HG02763 (cell line): ENCODE measurements around the gene SGPP2.
"Not testable (repeated sequence)": the region's sequence is repeated elsewhere in the genome, so short reads cannot be mapped to it uniquely, and the experiment has no call there.

Source experiments
- ATAC-seq: cut with Tn5 transposase; IDR thresholded peaks from one replicate; pipeline ENCODE4 v1.9.1; 2021; ENCODE audit warnings: mild to moderate bottlenecking, moderate library complexity; ENCODE audit not compliant: unreplicated experiment

Gene SGPP2, protein sequence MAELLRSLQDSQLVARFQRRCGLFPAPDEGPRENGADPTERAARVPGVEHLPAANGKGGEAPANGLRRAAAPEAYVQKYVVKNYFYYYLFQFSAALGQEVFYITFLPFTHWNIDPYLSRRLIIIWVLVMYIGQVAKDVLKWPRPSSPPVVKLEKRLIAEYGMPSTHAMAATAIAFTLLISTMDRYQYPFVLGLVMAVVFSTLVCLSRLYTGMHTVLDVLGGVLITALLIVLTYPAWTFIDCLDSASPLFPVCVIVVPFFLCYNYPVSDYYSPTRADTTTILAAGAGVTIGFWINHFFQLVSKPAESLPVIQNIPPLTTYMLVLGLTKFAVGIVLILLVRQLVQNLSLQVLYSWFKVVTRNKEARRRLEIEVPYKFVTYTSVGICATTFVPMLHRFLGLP

GRCh38 chr2:222424276-222424728 lies at the start of gene SGPP2:
SGPP2 (plus strand) TSS chr2:222424543; CDS start chr2:222424603, 60 bp downstream.
- peak; percentile 25 for ATAC-seq

- no peak for ATAC-seq
Measured at GRCh38 chr2:222375798-222376197, 48.5 kb upstream of the SGPP2 start.

DNA sequence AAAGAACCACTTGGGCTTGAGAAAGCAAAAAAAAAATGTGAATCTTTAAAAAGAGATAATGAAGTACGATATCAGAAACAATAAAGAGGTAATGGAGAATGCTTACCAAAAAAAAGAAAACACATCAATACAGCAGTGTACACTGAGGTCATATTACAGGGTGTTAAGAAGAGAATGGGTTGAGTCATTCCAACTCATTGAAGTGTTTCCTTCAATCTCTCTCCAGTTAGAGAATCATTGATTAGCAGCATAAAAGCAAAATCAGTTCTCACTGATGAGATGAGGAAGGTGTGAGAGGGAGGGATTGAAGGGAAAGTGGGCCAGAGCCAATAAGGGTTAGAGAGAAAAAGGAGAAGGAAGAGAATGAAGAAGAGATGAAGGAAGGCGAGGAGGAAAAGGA lies 43.9 kb upstream of the SGPP2 start:
- ATAC-seq, result no peak

DNA sequence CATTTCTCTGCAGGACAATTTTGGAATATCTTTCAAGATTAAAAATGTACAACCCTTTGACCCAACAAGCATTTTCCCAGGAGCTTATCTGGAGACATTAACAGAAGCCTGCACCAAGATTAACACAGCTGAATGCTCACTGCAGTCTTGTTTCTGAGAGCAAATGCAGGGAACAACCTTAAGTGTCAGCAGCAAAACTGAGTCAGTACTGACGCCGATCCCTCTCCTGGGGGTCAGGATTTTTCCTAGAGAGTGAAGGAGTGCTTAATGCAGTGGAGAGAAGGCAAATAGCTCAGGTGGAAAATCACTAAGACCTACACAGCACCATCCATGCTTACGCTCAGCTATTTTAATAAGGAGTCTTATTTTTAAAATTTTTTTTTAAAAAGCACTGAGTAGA lies 42.8 kb upstream of the SGPP2 start:
- no peak for ATAC-seq

DNA sequence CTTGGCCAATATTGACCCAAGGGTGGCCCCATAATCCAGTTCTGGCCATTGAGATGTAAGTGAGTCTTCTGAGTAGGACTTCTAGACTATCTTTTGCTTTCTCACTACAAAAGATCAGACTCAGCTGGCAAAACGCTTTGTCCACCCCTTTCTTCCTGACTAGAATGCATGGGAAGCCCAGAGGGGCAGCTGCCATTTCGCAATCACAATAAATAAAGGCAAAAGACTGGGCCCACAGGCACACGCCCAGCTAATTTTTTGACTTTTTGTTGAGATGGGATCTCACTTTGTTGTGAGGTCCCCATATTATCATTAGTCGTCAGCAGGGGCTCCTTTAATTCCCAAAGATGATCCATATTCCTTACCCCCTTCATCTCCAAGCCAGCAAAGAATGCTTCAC lies 41.1 kb upstream of the SGPP2 start:
- no peak for ATAC-seq

DNA sequence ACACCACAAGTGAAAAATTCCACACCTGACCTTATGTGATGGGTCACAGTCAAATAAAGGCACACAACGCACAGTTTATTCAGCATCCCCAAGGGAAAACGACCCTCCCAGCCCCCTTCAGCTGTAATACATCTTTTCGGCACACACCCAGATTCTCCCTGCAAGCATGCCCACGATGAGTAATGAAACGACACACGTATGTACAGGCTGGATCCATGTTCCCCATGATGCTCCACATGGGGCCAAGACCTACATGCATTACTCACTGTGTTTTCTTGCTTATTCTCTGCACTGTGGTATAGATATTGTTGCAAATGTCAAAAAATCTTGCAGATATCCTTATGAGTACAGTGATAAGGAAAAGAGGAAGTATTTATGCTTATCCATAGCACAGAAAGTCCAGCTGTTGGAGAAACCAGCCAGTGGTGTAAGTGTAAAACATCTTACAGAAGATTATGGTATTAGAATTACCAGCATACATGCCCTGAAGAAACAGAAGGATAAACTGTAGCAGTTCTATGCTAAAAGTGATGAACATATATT lies 32.5 kb upstream of the SGPP2 start:
- no peak for ATAC-seq

GRCh38 chr2:222393733-222394267 lies 30.5 kb upstream of the SGPP2 start:
- ATAC-seq, result no peak

- no peak for ATAC-seq
Measured at GRCh38 chr2:222398446-222398885, 25.9 kb upstream of the SGPP2 start.

DNA sequence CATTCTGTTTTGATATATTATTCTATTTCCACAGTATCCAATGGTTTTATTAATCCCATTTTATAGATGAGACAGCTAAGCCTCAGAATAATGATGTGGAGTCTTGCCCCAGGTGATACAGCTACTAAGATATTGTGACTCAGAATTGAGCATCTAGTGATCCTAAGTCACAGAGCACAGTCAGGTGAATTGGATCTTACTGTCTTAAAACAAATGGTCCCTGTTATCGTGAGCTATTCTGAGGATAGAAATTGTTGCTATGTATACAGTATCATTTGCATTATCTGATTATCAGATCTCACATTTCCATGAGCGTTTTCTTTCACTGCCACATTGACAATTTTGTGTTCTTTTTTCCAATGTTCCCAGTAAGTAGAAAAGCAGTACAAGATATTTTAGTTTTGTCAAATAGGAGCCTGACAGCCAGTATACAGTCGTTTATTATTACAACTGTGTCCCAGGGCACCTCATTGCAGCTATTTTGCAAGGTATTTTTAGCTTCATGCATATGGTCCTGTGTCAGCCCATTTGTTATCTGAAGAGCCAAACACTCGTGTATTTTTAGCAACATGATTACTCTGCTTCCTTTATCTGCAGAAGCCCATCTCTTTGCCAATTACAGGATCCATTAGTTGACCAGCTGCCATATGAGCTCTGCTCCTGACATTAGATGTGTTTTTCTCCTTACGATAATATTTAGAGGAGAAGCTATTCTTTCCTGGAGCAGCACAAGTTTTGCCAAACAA lies 25.1 kb upstream of the SGPP2 start:
- no peak for ATAC-seq

DNA sequence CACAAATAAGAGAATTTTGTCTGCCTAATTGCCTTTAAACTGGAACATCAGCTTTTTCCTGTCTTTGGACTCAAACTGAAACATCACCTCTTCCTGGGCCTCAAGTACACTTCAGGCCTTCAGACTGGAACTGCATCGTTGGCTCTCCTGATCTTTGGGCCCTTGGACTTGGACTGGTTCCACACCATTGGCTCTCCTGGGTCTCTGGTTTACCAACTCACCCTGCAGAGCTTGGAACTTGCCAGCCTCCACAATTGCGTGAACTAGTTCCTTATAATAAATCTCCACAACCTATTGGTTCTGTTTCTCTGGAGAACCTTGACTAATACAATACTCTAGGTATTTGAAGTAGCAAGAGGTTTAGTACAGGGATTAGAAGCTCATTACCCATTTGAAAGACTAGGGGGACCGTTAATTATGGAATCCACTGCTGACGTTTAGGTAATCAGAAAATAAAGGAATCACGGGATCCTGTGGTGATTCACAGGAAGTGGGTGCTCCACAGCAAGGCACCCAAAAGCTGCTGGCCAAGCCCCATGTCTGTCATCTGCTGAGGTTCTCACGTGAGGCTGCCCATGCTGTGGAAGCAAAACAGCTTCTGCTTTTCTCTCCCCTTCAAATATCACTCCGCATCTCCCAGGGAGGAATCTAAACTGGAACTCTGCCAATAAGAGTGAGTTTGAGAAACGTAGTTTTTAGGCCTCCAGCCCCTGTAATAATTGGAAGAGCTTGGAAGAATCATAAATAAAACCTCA lies 20.0 kb upstream of the SGPP2 start:
- no peak for ATAC-seq

- ATAC-seq, result no peak
Measured at GRCh38 chr2:222408684-222409083, 15.7 kb upstream of the SGPP2 start.

DNA sequence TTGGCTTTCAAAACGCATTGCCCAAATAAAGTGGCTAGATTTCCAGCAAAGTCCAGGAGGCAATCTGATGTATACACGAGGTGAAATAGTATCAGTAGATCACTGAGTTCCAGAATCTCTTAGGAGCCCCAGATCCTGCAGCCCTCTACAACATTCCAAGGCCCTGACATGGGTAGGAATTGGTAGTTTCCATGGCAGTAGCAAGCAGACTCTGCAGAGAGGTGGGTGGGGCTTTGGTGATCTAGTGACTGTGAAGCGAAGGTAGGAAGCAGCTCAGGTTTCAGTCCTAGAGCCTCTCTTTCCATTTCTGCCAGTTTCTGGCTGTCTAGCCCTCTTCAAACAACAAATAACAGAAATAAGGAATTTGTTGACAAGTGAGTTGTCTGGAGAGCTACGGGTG lies 13.8 kb upstream of the SGPP2 start:
- no peak for ATAC-seq

DNA sequence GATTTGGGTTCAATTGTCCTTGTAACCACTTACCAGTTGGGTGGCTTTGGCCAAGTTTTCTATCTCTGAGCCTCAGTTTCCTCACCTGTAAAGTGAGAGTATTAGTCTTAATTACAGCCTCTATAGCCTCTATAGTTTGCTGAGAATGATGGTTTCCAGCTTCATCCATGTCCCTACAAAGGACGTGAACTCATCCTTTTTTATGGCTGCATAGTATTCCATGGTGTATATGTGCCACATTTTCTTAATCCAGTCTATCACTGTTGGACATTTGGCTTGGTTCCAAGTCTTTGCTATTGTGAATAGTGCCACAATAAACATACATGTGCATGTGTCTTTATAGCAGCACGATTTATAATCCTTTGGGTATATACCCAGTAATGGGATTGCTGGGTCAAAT lies 12.0 kb upstream of the SGPP2 start:
- ATAC-seq, result not testable (repeated sequence)

DNA sequence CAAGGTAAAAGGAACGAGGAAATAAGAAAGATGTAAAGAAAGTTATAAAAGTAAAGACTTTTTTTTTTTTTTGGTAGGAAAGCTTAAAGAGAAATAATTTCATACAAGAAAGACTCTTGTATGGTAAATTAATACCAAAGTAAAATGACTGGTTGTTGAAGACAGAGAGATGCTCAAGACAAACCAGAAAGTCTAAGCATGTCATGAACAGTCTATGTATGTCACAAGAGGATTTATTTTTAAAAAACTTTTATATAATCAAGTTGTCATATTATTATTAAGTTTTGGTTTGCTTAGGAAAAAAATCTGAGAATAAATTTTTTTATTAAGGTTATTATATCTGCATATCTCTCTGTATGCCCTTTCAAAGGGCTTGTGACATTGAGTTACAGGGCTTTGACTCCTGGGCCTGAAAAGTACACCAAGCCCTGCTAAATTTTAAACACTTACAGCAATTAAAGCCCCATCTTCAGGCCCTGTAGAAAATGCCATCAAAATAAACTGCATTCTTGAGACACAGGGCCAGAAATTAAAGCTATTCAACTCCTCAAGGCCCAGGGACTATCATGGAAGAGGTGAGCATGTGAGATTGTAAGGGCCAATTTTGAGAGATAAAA lies 10.9 kb upstream of the SGPP2 start:
- ATAC-seq, result no peak

DNA sequence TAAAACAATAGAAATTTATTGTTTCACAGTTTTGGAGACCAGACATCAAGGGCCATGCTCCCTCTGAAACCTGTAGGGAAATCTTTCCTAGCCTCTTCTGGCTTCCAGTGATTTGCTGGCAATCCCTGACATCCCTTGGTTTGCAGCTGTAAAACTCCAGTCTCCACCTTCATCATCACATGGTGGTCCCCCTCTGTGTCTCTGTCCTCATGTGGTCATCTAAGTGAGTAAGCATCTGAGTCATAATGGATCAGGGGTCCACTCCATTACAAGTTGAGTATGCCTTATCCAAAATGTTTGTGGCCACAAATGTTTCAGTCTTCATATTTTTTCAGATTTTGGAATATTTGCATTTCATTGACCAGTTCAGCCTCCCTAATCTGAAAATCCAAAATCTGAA lies 5.6 kb upstream of the SGPP2 start:
- no peak for ATAC-seq

- ATAC-seq, result no peak
Measured at GRCh38 chr2:222420508-222420907, 3.8 kb upstream of the SGPP2 start.

DNA sequence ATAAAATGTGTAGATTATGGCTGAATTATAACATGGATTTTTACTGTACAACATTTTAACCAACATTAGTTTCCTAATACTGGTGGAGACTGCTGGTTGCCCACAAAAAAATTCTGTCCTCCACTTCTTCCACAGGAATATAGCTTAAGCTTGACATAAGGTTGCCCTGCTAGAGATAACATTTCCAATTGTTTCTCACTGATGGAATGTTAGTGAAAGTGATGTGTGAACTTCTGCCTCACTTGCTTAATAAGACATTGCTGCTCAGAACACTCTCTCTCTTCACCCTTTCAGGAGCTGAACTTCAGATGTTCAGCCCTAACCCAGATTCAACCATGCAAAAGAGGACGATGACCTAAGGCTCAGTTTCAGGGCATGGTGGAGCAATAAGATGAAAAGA lies 2.7 kb upstream of the SGPP2 start:
- no peak for ATAC-seq

DNA sequence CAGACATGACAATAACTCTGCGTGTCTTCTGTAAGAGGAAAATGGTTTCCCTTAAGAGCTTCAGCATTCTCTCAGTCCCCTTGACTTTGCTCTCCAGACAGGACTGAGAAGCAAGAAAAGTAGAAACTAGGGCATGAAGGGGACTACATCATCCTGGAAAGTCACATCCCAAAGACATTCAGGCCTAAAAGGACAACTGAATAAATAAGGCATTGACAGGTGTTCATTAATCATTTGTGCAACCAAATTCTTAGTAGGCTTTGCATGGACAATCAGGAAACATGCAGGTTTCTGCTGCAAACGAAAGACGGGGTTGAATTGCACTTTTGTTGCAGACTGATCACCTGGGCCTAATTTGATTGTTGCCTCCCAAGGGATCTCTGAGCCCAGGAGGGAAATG lies 1.2 kb upstream of the SGPP2 start:
- no peak for ATAC-seq

DNA sequence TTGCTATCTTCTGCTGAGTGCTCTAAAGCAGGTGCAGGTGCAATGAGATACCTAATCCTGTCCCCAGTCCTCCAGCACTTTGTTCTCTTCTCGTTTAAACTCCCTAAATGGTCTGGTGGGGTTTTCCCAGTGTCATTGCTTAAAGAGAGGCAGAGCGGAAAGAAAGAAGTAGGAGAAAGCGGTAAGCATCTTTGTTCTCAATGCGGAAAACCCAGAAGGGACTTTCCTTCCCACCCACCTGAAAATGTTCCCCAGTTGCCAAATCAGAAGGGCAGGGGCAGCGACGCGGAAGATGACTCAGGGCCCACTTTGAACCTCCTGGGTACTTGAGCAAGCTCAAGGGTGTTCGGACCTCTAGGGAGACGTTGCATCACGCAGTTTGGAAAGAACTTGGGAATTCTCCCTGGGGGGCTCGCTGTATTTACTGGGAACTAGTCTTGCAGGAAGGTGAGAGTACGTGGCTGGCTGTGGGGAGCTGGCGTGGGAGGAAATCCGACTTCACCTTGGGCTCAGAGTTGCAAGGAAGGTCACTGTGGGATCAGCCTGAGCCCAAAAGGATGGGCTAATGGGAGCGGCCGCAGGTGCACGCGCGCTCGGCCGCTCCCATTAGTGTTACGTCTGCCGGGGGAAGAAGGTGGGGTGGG lies 589 bp upstream of the SGPP2 start:
- peak; percentile 23 for ATAC-seq
